Left ventricle myocardium superior (tissue), 1 donor: Measurements from ENCODE around the gene POU5F2. TPM values are rescaled to one million over a fixed set of nuclear protein-coding genes. Genes with fewer than 3 reads are reported as not detected.
A peak's percentile ranks its signal among the peaks of the same experiment; 100 is the strongest.

ENCODE experiments used
- ATAC-seq: fragments of 200-7000 bp; cut with Tn5 transposase; one replicate; pipeline ENCODE4 v1.9.1; 2020; ENCODE audit warnings: mild to moderate bottlenecking, moderate library complexity
- DNase-seq: peaks from one replicate; pipeline ENCODE4 v3.0.0-alpha.2; 2020
- intact Hi-C: fragments of 100-400 bp; cut with micrococcal nuclease; formaldehyde crosslinking; loops from one replicate; pipeline ENCODE4 v1.11.0; 2022
- total RNA-seq: library from RNA; stranded (reverse); fragmentation: NEBNext Ultra II Directional; extraction: Animal tissue kit (Norgen Biotek cat#: 25700); gene quantifications from one replicate; pipeline ENCODE4 v1.2.1, GENCODE V29; 2021
- donor health status: DM: no; HTN: yes; CAD: no; lungs with severe emphysema.

POU5F2 gene
- total RNA-seq, 1 donor from 2014 or later, result 0.30 TPM

GRCh38 chr5:93721071-93721470 lies 20.3 kb downstream of the POU5F2 start:
- intact Hi-C loops, result no loop called here
- DNase-seq (no peak), ATAC-seq (no peak)

GRCh38 chr5:93717162-93717561 lies 24.2 kb downstream of the POU5F2 start:
- intact Hi-C loops, result no loop called here
- DNase-seq, result no peak
- ATAC-seq, result peak; percentile 53

- no peak for ATAC-seq
- DNase-seq, result no peak
- intact Hi-C loops, result no loop called here
Observed at GRCh38 chr5:93716453-93716852, 24.9 kb downstream of the POU5F2 start.

GRCh38 chr5:93715761-93716160 lies 25.6 kb downstream of the POU5F2 start:
- intact Hi-C loops, result no loop called here
- no peak for ATAC-seq
- no peak for DNase-seq

GRCh38 chr5:93715327-93715726 lies 26.1 kb downstream of the POU5F2 start:
- intact Hi-C loops, result no loop called here
- no peak for ATAC-seq
- DNase-seq, result no peak

- DNase-seq, result no peak
- ATAC-seq, result no peak
- intact Hi-C loops, result no loop called here
Observed at GRCh38 chr5:93708442-93708841, 33.0 kb downstream of the POU5F2 start.

- no peak for ATAC-seq
Observed at GRCh38 chr5:93705896-93706295, 35.5 kb downstream of the POU5F2 start.

GRCh38 chr5:93704996-93705395 lies 36.4 kb downstream of the POU5F2 start:
- intact Hi-C loops, result no loop called here
- ATAC-seq, result no peak
- no peak for DNase-seq

More at GRCh38 chr5:93705896-93706295, 35.5 kb downstream of the POU5F2 start:
- DNase-seq, result no peak
- intact Hi-C loops, result no loop called here

GRCh38 chr5:93691997-93692396 lies 49.4 kb downstream of the POU5F2 start:
- intact Hi-C loops, result no loop called here
- DNase-seq, result no peak
- no peak for ATAC-seq

Other genes starting within 250 kb of the POU5F2 start
- gene NR2F1-AS1, start 160.4 kb downstream of the POU5F2 start, total RNA-seq, result 0.57 TPM
- gene NR2F1, start 158.4 kb downstream of the POU5F2 start, total RNA-seq, result 1.9 TPM